OCI-LY7 (cell line): ENCODE results near the gene RNF144B. TPM values are rescaled to one million over a fixed set of nuclear protein-coding genes. Genes with fewer than 3 reads are reported as not detected.

Experiments
- BruUV-seq: library from RNA; stranded (reverse); fragments of 400-500 nt; replicated peaks from 2 replicates; lab custom pipeline; 2021; lab: Mats Ljungman, UMichigan
- CTCF ChIA-PET: fragments of 300-600 bp; sonication (Branson Sonifier 250); formaldehyde crosslinking; loops from one replicate; lab custom pipeline; 2022; ENCODE audit warnings: antibody characterized with exemption; ENCODE audit not compliant: unreplicated experiment; lab: Charles Lee
- POLR2A ChIA-PET: fragments of 300-600 bp; sonication (Branson Sonifier 250); formaldehyde crosslinking; loops from one replicate; lab custom pipeline; 2022; ENCODE audit warnings: antibody characterized with exemption; lab: Charles Lee
- DNase-seq: peaks from one replicate; pipeline ENCODE4 v3.0.0-alpha.2; 2015; ENCODE audit warnings: low spot score
- H2AFZ ChIP-seq: fragments of 200-600 bp; sonication (generic), shearing (Covaris generic); 2 replicates; pipeline ENCODE4 v1.6.1; 2014; ENCODE audit warnings: mild to moderate bottlenecking, antibody characterized with exemption, low read length, moderate library complexity
- H3K27ac ChIP-seq: fragments of 200-600 bp; sonication (generic); 2 replicates; pipeline ENCODE4 v1.5.1; 2014; ENCODE audit warnings: mixed run types, low read depth, mild to moderate bottlenecking, moderate library complexity, low read length, inconsistent platforms; ENCODE audit not compliant: poor library complexity, severe bottlenecking
- H3K36me3 ChIP-seq: fragments of 200-600 bp; sonication (generic); 2 replicates; pipeline ENCODE4 v1.6.1; 2014; ENCODE audit warnings: mild to moderate bottlenecking, antibody characterized with exemption, low read length, moderate library complexity, mixed read lengths; ENCODE audit not compliant: insufficient read depth
- H3K4me1 ChIP-seq: fragments of 200-600 bp; sonication (generic); 2 replicates; pipeline ENCODE4 v1.5.1; 2014; ENCODE audit warnings: mild to moderate bottlenecking, low read length; ENCODE audit not compliant: insufficient read depth, poor library complexity, severe bottlenecking
- H3K4me2 ChIP-seq: fragments of 200-600 bp; sonication (generic); 2 replicates; pipeline ENCODE4 v1.6.1; 2014; ENCODE audit warnings: mild to moderate bottlenecking, low read length
- H3K4me3 ChIP-seq: fragments of 200-600 bp; sonication (generic); 2 replicates; pipeline ENCODE4 v1.5.1; 2014; ENCODE audit warnings: mild to moderate bottlenecking, low read depth, low read length; ENCODE audit not compliant: poor library complexity, severe bottlenecking
- H3K79me2 ChIP-seq: fragments of 200-600 bp; sonication (generic); 2 replicates; pipeline ENCODE4 v1.6.1; 2016; ENCODE audit warnings: low read depth, mild to moderate bottlenecking, low read length, moderate library complexity, mixed read lengths; ENCODE audit not compliant: insufficient read depth
- H3K9me2 ChIP-seq: fragments of 200-600 bp; sonication (generic); 2 replicates; pipeline ENCODE4 v1.6.1; 2016; ENCODE audit warnings: mild to moderate bottlenecking, low read length, mixed read lengths; ENCODE audit not compliant: insufficient read depth
- H3K9me3 ChIP-seq: fragments of 200-600 bp; sonication (generic); 2 replicates; pipeline ENCODE4 v1.6.1; 2014; ENCODE audit warnings: mild to moderate bottlenecking, mixed run types, low read length, mixed read lengths
- H4K20me1 ChIP-seq: fragments of 200-600 bp; sonication (generic); 2 replicates; pipeline ENCODE4 v1.6.1; 2014; ENCODE audit warnings: mild to moderate bottlenecking, antibody characterized with exemption, low read length, moderate library complexity, mixed read lengths; ENCODE audit not compliant: insufficient read depth
- EZH2phosphoT487 ChIP-seq: fragments of 200-600 bp; sonication (generic); IDR thresholded peaks from 2 replicates; pipeline ENCODE4 v1.6.1; 2018; ENCODE audit warnings: low read depth, borderline replicate concordance, mild to moderate bottlenecking, mixed run types, antibody characterized with exemption, low read length, moderate library complexity, mixed read lengths
- intact Hi-C: fragments of 100-400 bp; cut with micrococcal nuclease; formaldehyde crosslinking; loops from one replicate; pipeline ENCODE4 v1.10.0; 2022; ENCODE audit not compliant: unreplicated experiment
- total RNA-seq, 2 experiments: library from RNA; depleted of rRNA in 1 of 2; stranded (reverse); fragments of >200 nt in 1 of 2; shearing (Covaris generic) in 1 of 2; gene quantifications; 2 replicates each; pipeline ENCODE4 v1.2.3, GENCODE V29; 2014 to 2022
- TF ChIP-seq, protein P1 (sequence below): fragments of 200-600 bp; sonication (generic); conservative IDR thresholded peaks from 2 replicates; pipeline ENCODE4 v1.5.1; 2014; ENCODE audit warnings: mild to moderate bottlenecking, antibody characterized with exemption, low read length, moderate library complexity, mixed read lengths

Gene RNF144B
- total RNA-seq, 2 experiments from 2014 or later = 83.4 to 151 TPM

DNA sequence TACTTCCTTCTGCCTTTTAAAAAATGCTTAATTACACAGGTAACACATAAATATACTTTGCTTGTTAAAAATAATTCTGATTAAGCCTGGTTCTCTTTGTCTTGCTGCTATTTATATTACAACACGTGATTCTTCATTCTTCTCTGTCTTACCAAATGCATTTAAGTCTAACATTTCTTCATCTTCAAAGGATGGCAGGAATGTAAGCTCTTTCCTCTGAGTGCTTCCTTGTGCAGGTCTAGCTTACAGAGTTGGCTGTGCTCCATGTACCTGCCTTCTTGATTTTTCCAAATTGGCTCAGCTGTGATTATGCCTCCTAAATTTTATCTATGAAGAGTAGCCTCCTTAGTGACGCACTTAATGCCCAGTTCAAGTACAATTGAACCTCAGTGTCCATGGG lies 44.4 kb downstream of the RNF144B start:
- H4K20me1 ChIP-seq = peaks cover 19% of the 10 kb centered on the region; the same call in 1 of the 2 replicates
- H3K4me2 ChIP-seq = no peak overlapping the region
- BruUV-seq = no TSS peak
- H3K4me3 ChIP-seq = no peak overlapping the region
- CTCF ChIA-PET = no interaction called here
- H3K4me1 ChIP-seq = peaks cover 4% of the 10 kb centered on the region
- H3K9me2 ChIP-seq = no peaks in the 10 kb centered on the region
- no peak overlapping the region for H2AFZ ChIP-seq
- peaks cover 94% of the 10 kb centered on the region for H3K79me2 ChIP-seq
- intact Hi-C loops = no loop called here
- H3K36me3 ChIP-seq = peaks cover 96% of the 10 kb centered on the region
- H3K9me3 ChIP-seq = no peaks in the 10 kb centered on the region
- POLR2A ChIA-PET = interaction anchor here (0.5 to 1.1 kb wide), 2 partner anchors 10 to 11 kb away, joined by 3 to 4 read pairs; no protein-coding TSS in a partner anchor
- DNase-seq = no peak
- no peak overlapping the region for H3K27ac ChIP-seq
- TF ChIP-seq EZH2phosphoT487 = no peak
- TF ChIP-seq, protein P1, sequence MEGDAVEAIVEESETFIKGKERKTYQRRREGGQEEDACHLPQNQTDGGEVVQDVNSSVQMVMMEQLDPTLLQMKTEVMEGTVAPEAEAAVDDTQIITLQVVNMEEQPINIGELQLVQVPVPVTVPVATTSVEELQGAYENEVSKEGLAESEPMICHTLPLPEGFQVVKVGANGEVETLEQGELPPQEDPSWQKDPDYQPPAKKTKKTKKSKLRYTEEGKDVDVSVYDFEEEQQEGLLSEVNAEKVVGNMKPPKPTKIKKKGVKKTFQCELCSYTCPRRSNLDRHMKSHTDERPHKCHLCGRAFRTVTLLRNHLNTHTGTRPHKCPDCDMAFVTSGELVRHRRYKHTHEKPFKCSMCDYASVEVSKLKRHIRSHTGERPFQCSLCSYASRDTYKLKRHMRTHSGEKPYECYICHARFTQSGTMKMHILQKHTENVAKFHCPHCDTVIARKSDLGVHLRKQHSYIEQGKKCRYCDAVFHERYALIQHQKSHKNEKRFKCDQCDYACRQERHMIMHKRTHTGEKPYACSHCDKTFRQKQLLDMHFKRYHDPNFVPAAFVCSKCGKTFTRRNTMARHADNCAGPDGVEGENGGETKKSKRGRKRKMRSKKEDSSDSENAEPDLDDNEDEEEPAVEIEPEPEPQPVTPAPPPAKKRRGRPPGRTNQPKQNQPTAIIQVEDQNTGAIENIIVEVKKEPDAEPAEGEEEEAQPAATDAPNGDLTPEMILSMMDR = no peak

DNA sequence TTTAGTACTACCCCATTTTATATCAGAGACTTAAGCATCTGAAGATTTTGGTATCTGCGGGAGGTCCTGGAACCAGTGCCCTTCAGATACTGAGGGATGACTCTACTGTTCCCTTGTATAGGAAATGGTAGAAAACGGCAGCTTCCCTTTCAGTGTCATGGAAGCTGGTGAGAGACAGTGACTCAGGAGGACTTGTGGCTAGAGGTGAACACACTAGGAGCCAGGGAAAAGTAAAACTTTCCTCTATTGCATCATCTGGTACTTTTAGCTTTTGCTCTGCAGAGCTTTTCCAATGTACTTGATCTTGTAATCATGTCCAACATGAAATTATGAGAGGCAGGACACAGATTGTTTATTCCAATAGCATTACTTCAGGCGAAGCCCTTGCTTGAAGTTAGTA lies 45.0 kb downstream of the RNF144B start:
- Histone ChIP-seq H3K4me2 (no peak overlapping the region), H3K4me3 (no peak overlapping the region), H3K36me3 (peaks cover 96% of the 10 kb centered on the region), H3K27ac (no peak overlapping the region), H2AFZ (no peak overlapping the region), H3K9me3 (no peaks in the 10 kb centered on the region), H3K79me2 (peaks cover 94% of the 10 kb centered on the region), H4K20me1 (peaks cover 21% of the 10 kb centered on the region; the same call in 1 of the 2 replicates), H3K4me1 (no peaks in the 10 kb centered on the region), H3K9me2 (no peaks in the 10 kb centered on the region)
- ChIA-PET CTCF (no interaction called here), POLR2A (interaction anchor here (0.6 to 1.0 kb wide), 2 partner anchors 71 to 105 kb away, joined by 3 to 6 read pairs; no protein-coding TSS in a partner anchor)
- intact Hi-C loops = no loop called here
- no peak for DNase-seq
- TF ChIP-seq, protein P1 = no peak
- no peak for TF ChIP-seq EZH2phosphoT487
- BruUV-seq = no TSS peak

DNA sequence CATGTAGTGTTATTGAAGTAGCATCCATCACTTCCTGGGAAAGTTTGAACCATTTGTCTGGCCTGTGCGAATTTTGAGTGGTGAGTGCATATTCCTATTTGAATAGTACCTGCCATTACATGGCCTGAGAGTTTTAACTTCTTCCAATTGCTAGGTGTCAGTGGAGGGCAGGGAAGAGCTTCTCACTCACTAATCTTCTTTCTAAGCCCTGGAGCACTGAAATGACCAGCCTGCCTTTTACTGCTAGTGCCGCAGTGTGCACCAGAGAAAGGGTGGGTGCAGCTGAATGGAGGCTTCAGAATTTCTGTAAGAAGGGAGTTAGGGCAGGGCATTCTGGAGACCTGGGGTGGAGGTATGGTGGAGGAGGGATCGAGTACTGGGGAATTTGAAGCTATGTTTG lies 45.5 kb downstream of the RNF144B start:
- BruUV-seq = no TSS peak
- ChIA-PET CTCF (no interaction called here), POLR2A (interaction anchor here (0.6 to 1.0 kb wide), 2 partner anchors 71 to 105 kb away, joined by 3 to 6 read pairs; no protein-coding TSS in a partner anchor)
- Histone ChIP-seq H3K27ac (no peak overlapping the region), H3K4me2 (no peak overlapping the region), H3K36me3 (peaks cover 96% of the 10 kb centered on the region), H4K20me1 (peaks cover 19% of the 10 kb centered on the region; the same call in 1 of the 2 replicates), H3K4me1 (no peaks in the 10 kb centered on the region), H3K79me2 (peaks cover 94% of the 10 kb centered on the region), H3K9me2 (no peaks in the 10 kb centered on the region), H3K4me3 (no peak overlapping the region), H2AFZ (no peak overlapping the region), H3K9me3 (no peaks in the 10 kb centered on the region)
- intact Hi-C loops = no loop called here
- no peak for DNase-seq
- TF ChIP-seq, protein P1 = no peak
- TF ChIP-seq EZH2phosphoT487 = no peak
